Kidney tubule cell (primary cell): ENCODE results near the gene SCN1A.
"Not testable (repeated sequence)": the region's sequence is repeated elsewhere in the genome, so short reads cannot be mapped to it uniquely, and the experiment has no call there.

Experiments
- DNase-seq: peaks from one replicate; pipeline ENCODE4 v3.0.0-alpha.2; 2018; ENCODE audit warnings: low spot score

SCN1A gene

GRCh38 chr2:166081131-166081632 lies 46.6 kb downstream of the SCN1A start:
- no peak for DNase-seq

DNA sequence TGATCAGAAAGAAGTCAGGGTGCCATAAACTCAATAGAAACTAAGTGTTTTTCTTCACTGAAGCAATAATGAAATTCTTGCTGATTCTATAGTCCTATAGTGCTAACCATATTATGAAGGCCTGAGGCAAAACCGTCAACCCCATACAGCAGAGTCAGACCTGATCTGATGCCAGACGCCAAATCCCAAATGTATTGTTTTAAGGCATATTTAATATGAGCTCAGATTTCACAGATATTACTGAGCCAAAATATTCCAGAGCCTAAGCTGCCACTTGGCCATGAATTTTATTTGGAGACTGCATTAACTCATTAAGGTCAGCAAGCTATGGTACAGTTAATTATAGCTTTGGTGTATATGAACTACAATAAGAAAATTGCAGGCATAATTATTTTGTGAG lies 53.4 kb downstream of the SCN1A start:
- no peak for DNase-seq

DNA sequence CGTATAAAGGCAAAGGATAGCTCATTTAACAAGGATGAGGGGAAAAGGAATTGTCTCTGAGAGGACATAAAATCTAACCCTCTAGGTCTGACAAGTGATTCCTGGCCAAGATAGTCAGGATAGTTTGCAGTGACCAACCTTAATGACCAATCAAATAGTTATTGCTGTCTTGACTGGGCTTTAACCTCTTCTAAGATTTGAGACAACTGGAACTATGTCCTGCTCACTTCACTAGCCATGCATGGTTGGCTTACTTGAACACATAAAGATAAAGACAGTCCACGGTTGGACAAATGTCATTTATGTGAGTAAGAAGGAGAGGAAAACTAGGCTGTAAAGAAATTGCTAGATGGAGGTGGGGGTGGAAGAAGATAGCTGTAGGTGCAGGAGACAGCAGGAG lies 53.8 kb downstream of the SCN1A start:
- peak; percentile 64 for DNase-seq

DNA sequence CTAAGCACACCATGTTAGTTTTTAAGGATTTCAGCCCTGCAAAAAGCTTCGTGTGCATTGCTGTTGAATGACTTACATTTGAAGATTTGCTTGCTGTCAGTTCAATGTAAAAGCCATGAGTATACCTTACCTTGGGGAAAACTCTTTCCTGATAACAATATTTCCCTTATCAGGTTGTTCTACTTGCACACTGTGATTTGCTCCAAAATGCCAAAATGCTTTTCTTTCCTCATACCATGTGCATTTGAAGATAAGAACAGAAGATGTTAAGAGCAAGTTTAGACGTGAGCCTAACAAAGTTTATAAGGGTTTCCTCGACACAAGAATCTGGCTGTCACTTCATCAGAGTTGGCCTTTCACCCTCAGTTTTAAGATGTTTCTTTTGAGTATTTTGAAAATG lies 57.6 kb downstream of the SCN1A start:
- no peak for DNase-seq

DNA sequence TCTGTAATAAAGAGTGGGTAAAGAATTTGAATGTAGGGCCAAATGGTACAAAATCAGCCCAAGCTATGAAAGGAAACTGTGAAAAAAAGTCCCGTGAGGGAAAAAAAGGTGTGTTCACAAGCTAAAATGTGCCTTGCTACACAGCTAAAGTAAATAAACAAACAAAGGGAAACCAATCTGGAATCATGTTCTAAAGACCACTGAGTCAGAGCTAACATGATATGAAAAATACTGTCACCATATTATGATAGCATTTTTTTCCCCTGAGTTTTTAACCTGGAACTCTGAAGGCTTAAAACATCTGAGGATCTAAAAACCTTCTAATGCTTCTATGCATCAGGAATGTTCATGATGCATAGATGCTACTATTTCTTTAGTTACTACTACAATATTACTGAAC lies 58.8 kb downstream of the SCN1A start:
- no peak for DNase-seq

DNA sequence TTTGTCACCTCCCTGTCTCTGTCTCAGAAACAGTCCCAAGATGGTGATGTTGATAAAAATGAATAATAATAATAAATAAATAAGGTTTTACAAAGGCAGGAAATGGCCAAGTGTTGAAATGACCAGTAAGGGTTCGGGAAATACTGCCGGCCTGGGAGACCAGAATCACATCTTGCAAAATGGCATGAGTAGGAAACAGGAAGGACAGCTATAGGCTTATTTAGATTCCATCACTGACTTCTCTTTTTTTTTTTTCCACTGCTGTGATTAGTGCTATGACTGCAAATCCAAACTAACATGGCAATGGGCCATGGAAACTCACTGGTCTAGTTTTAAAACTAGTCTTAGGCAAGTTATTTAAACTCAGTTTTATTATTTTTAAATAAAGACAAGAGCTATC lies 60.6 kb downstream of the SCN1A start:
- DNase-seq: no peak

DNA sequence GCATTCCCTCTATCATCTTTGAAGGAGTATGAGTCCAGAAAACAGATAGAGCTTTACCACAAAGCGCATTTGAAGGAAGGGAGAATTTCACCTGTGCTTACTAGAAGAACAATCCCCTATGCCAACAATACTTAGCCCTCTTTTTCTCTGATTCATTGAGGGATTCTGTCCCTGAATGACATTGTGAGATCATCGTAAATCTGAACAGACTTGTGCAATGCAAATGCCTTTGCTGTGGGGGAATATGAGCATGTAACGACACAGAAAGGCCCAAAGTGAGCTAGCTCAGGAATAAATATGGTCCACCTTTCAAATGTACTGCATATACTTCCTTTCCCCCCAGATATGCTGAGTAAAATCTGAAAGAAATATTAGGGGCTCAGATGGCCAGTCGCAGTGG lies 67.6 kb downstream of the SCN1A start:
- DNase-seq: peak; percentile 5

GRCh38 chr2:166057370-166058164 lies 70.3 kb downstream of the SCN1A start:
- DNase-seq: peak; percentile 28

DNA sequence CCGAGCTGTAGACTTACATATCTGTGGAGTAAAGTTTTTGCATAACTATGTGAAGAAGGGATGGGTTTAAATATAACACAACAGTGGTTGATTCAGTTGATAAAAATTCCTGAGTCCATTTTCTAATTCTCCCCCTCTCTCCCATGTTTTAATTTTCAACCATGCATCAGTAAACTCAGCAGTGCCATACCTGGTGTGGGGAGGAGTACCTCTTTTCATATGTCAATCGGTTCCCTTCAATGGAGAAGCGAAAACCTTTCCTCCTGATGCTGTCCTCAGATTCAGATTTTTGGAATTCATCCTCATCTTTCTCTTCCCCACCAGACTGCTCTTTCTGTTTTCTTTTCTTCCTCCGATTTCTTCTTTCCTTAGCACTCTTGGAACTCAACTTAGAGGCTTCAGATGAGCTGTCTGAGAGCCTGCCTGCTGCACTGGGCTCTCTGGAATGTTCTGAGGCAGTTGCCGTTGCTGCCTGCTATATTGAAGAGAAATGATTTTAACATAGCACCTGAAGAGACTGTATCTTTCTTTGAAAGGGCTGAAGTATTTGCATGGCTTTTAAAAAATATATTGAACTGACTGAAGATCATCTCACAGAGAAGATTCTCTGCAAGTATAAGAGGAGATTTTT lies 82.9 kb downstream of the SCN1A start:
- DNase-seq: no peak

GRCh38 chr2:166042768-166043390 lies 84.9 kb downstream of the SCN1A start:
- peak; percentile 55 for DNase-seq

DNA sequence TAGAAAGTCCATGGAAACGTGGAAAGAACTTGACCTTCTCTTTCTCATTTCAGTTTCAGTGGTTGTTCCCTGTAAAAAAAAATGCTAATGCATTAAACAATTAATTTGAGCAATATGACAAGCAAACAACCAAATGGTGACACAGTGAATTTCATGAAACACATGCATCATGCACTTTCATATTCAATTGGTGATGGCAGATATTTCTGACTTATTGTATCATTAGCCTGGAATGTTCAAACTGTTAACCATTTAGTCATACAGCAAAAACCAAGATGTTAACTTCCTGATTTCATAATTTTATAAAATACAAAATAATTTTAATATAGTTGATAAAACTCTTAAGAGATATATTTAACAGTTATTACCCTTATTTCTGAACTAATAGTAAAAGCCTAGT lies 85.5 kb downstream of the SCN1A start:
- peak; percentile 33 for DNase-seq

GRCh38 chr2:166041613-166042012 lies 86.2 kb downstream of the SCN1A start:
- no peak for DNase-seq

DNA sequence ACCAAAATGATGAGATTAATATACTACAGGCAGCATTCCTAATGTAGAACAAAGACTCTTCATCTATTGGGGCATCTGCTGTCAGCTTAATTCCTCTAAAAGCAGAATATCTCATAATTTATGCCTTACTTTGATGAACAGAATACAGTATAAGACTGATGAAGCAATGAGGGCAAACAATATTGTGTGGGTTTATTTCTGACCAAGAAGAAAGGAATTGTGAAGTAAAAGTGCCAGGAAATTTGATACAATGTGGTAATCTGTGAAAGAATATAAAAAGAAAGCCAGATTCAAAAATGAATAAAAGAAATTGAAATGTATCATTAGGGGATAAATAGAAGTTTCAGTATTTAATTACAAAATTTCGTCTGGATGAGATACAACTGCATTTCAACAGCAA lies 95.5 kb downstream of the SCN1A start:
- no peak for DNase-seq

GRCh38 chr2:166031054-166031453 lies 96.8 kb downstream of the SCN1A start:
- peak; percentile 66 for DNase-seq

DNA sequence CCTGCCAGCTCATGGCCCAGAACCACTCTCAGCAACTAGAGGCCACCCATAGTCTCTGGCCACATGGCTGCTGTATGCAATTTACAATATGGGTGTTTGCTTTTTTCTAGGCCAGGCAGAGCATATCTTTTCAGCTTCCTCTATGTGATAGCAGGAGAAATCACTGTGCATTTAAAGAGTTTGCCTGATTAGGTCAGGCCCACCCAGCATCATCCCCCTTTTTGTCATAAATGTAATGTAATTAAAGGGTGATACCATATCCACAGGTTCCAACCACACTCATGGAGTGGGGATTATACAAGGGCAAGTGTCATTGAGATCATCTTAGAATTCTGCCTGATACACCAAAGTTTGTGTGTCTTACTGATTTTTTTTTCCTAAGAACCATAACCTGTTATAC lies 102.5 kb downstream of the SCN1A start:
- no peak for DNase-seq

DNA sequence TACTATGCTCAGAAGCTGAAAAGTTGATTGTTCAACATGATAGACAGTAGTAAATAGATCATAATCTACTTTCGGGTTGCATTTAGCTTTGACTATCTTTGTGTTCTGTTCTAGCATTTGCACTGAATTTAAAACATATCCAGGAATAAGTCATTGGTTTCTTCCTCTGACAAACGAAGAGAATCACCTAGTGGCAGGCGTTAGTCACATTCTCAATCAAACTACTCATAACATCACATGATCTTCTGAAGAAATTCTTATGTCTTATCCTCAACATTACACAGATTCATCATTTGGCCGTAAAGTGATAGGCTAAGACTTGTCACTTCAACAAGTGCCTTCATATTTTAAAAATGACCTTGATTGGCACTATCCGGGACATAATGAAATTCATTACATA lies 110.6 kb downstream of the SCN1A start:
- DNase-seq: peak; percentile 21

GRCh38 chr2:166013878-166014277 lies 113.9 kb downstream of the SCN1A start:
- DNase-seq: no peak

DNA sequence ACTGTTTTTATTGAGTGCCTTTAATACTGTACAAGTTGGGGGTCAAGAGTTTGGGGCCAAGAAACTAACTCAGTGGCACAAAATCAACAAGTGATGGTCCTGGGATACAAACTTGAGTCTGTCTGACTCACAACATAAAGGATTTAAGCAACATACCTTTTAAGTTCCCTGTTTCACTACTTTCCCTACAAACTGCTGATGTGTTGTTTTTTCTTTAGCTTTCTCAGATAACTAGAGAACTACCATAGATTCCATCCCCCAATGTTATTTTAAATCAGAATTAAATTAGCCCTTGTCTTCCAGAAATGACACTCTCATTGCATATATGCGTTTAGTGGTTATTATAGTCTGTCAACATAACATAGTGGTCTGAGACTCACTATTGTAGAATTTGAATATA lies 116.2 kb downstream of the SCN1A start:
- DNase-seq: no peak

GRCh38 chr2:166000401-166000800 lies 127.4 kb downstream of the SCN1A start:
- no peak for DNase-seq

- no peak for DNase-seq
Observed at GRCh38 chr2:165990846-165991245, 137.0 kb downstream of the SCN1A start.

DNA sequence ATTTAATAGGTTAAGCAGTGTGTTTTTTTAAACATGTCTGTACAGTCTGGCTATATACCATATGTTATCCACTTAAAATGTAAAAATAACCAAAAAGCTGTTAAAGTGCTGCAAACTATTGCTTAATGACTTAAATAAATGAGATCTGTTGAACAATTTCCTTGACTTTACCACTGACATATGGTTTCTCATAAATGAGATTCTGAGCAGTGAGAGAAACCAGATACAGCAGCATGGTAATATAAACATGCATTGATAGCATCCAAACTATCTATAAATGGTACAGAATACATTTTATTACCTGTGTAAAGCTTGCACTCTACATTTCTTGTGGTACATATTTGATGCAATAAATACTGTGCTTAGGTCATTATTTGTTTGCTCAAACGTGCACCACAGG lies 138.0 kb downstream of the SCN1A start:
- DNase-seq: no peak

DNA sequence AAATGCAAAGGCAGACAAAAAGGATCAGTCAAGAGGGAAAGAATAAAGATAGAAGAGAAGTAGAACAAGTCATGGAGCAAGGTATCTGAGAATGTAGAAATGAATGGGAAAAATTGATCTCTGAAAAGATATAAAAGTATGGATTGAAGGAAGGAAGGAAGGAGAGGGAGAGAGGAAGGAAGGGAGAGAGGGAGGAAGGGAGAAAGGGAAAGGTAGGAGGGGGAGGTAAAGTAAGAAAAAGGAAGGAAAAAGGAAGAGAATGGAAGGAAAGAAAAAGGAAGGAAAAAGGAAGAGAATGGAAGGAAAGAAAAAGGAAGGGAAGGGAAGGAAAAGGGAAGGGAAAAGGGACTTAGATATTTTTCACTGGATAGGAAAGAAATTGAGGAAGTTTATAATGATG lies 142.7 kb downstream of the SCN1A start:
- no peak for DNase-seq

DNA sequence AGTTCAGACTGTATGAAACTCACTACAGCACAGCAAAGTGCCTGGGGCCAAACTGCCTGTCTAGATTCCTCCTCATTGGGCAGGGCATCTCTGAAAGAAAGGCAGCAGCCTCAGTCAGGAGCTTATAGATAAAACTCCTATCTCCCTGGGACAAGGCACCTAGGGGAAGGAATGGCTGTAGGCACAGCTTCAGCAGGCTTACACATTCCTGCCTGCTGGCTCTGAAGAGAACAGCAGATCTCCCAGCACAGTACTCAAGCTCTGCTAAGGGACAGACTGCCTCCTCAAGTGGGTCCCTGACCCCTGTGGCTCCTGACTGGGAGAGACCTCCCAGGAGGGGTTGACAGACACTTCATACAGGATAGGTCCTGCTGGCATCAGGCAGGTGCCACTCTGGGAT lies 155.7 kb downstream of the SCN1A start:
- not testable (repeated sequence) for DNase-seq
